Hepatocyte (in vitro differentiated cells): ENCODE measurements around the gene MRGPRX4. TPM values are rescaled to one million over a fixed set of nuclear protein-coding genes. Genes with fewer than 3 reads are reported as not detected.
A peak's percentile ranks its signal among the peaks of the same experiment; 100 is the strongest.
"Not testable (repeated sequence)": the region's sequence is repeated elsewhere in the genome, so short reads cannot be mapped to it uniquely, and the experiment has no call there.

Experiments used
- DNase-seq: peaks from one replicate; pipeline ENCODE4 v3.0.0-alpha.2; 2016; ENCODE audit warnings: low spot score
- H2AFZ ChIP-seq: fragments of 200-600 bp; sonication (generic); 2 replicates; pipeline ENCODE4 v1.6.0; 2016; ENCODE audit warnings: antibody characterized with exemption, mild to moderate bottlenecking
- H3K27ac ChIP-seq: fragments of 200-600 bp; sonication (generic); 2 replicates; pipeline ENCODE4 v1.5.1; 2016; ENCODE audit warnings: mild to moderate bottlenecking
- H3K27me3 ChIP-seq: fragments of 200-600 bp; sonication (generic); 2 replicates; pipeline ENCODE4 v1.6.1; 2016
- H3K36me3 ChIP-seq: fragments of 200-600 bp; sonication (generic); replicated peaks from 2 replicates; pipeline ENCODE4 v1.5.1; 2016; ENCODE audit warnings: low read depth; ENCODE audit not compliant: insufficient read depth
- H3K4me1 ChIP-seq: fragments of 200-600 bp; sonication (generic); 2 replicates; pipeline ENCODE4 v1.5.1; 2016; ENCODE audit warnings: mild to moderate bottlenecking, moderate library complexity; ENCODE audit not compliant: insufficient read depth
- H3K4me2 ChIP-seq: fragments of 200-600 bp; sonication (generic); 2 replicates; pipeline ENCODE4 v1.6.0; 2016
- H3K4me3 ChIP-seq: fragments of 200-600 bp; sonication (generic); 2 replicates; pipeline ENCODE4 v1.5.1; 2016; ENCODE audit warnings: mild to moderate bottlenecking
- H3K79me2 ChIP-seq: fragments of 200-600 bp; sonication (generic); 2 replicates; pipeline ENCODE4 v1.6.0; 2017; ENCODE audit warnings: mild to moderate bottlenecking
- H3K9me2 ChIP-seq: fragments of 200-600 bp; sonication (generic); replicated peaks from 2 replicates; pipeline ENCODE4 v1.6.0; 2017; ENCODE audit warnings: mild to moderate bottlenecking; ENCODE audit not compliant: insufficient read depth
- H3K9me3 ChIP-seq: fragments of 200-600 bp; sonication (generic); 2 replicates; pipeline ENCODE4 v1.5.1; 2016; ENCODE audit warnings: low read depth, mild to moderate bottlenecking
- H4K20me1 ChIP-seq: fragments of 200-600 bp; sonication (generic); 2 replicates; pipeline ENCODE4 v1.6.0; 2016; ENCODE audit warnings: mild to moderate bottlenecking; ENCODE audit not compliant: insufficient read depth, poor library complexity, severe bottlenecking
- EZH2 ChIP-seq: fragments of 200-600 bp; sonication (generic); IDR thresholded peaks from 2 replicates; pipeline ENCODE4 v1.6.1; 2016; ENCODE audit warnings: antibody characterized with exemption, mild to moderate bottlenecking, borderline replicate concordance
- EZH2phosphoT487 ChIP-seq: fragments of 200-600 bp; sonication (generic); IDR thresholded peaks from one replicate; pipeline ENCODE4 v1.6.1; 2018; ENCODE audit warnings: antibody characterized with exemption, mild to moderate bottlenecking, low read depth, moderate library complexity; ENCODE audit not compliant: unreplicated experiment, severe bottlenecking
- WGBS: methylation state at CpG from one replicate; pipeline ENCODE4 v1.1.6; 2016; ENCODE audit warnings: low lambda C conversion rate; ENCODE audit errors: missing lambda C conversion rate; 5-methylcytosine and 5-hydroxymethylcytosine counted together
- polyA plus RNA-seq: library from polyadenylated mRNA; unstranded; fragments of >200 nt; fragmentation: Nextera tagmentation; extraction: Ambion mirVana; gene quantifications from 2 replicates; pipeline ENCODE4 v1.2.1, GENCODE V29; 2016
- total RNA-seq: library from RNA; depleted of rRNA; stranded (reverse); fragments of >200 nt; gene quantifications from 2 replicates; pipeline ENCODE4 v1.2.3, GENCODE V29; 2014
- TF ChIP-seq, protein P1 (sequence below): fragments of 200-600 bp; sonication (generic); IDR thresholded peaks from 2 replicates; pipeline ENCODE4 v1.5.1; 2016; ENCODE audit warnings: antibody characterized with exemption, mild to moderate bottlenecking; ENCODE audit not compliant: poor library complexity

Gene MRGPRX4
- total and polyA plus RNA-seq, 2 experiments from 2014 or later, result not detected

DNA sequence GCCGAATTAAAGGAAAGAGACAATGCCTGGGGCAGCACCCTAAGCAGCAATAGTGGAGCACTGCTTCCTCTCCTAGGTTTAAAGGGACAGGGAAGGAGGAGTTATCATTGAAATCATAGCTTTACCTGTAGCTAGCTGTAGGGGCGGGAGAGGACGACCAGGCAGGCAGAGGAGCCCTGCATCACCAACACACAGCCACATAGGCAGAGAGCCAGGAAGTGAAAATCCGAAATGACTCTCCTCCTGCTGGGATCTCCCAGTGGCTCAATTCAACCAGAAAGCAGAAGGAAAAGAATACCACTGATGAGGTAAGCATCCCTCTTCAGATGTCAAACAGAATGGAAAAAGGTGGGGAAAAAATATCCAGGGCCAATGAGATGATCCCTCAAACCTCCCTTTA, 20.4 kb downstream of the MRGPRX4 start:
- WGBS, result 24% methylated on average over 4 of the region's 4 CpGs
- H3K27me3 ChIP-seq, result peaks cover 19% of the 10 kb centered on the region
- H3K4me3 ChIP-seq, result no peak overlapping the region
- no peaks in the 10 kb centered on the region for H3K4me1 ChIP-seq
- H3K9me3 ChIP-seq, result no peaks in the 10 kb centered on the region
- H3K27ac ChIP-seq, result no peak overlapping the region
- H3K36me3 ChIP-seq, result no peaks in the 10 kb centered on the region
- H3K9me2 ChIP-seq, result no peaks in the 10 kb centered on the region
- DNase-seq, result no peak
- no peak overlapping the region for H2AFZ ChIP-seq
- no peaks in the 10 kb centered on the region for H3K79me2 ChIP-seq
- no peak overlapping the region for H3K4me2 ChIP-seq
- H4K20me1 ChIP-seq, result no peaks in the 10 kb centered on the region
- TF ChIP-seq EZH2 (no peak), EZH2phosphoT487 (no peak)
- TF ChIP-seq, protein P1, sequence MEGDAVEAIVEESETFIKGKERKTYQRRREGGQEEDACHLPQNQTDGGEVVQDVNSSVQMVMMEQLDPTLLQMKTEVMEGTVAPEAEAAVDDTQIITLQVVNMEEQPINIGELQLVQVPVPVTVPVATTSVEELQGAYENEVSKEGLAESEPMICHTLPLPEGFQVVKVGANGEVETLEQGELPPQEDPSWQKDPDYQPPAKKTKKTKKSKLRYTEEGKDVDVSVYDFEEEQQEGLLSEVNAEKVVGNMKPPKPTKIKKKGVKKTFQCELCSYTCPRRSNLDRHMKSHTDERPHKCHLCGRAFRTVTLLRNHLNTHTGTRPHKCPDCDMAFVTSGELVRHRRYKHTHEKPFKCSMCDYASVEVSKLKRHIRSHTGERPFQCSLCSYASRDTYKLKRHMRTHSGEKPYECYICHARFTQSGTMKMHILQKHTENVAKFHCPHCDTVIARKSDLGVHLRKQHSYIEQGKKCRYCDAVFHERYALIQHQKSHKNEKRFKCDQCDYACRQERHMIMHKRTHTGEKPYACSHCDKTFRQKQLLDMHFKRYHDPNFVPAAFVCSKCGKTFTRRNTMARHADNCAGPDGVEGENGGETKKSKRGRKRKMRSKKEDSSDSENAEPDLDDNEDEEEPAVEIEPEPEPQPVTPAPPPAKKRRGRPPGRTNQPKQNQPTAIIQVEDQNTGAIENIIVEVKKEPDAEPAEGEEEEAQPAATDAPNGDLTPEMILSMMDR, result no peak

- TF ChIP-seq, protein P1, result no peak
- TF ChIP-seq EZH2 (no peak), EZH2phosphoT487 (no peak)
- H3K9me2 ChIP-seq, result no peaks in the 10 kb centered on the region
- no peak overlapping the region for H3K27ac ChIP-seq
- no peaks in the 10 kb centered on the region for H3K36me3 ChIP-seq
- no peaks in the 10 kb centered on the region for H3K4me1 ChIP-seq
- H3K27me3 ChIP-seq, result peaks cover 19% of the 10 kb centered on the region
- H3K4me2 ChIP-seq, result no peak overlapping the region
- no peaks in the 10 kb centered on the region for H3K79me2 ChIP-seq
- no peak for DNase-seq
- WGBS, result 95% methylated on average over 2 of the region's 2 CpGs
- H3K9me3 ChIP-seq, result no peaks in the 10 kb centered on the region
- H3K4me3 ChIP-seq, result no peak overlapping the region
- no peak overlapping the region for H2AFZ ChIP-seq
- no peaks in the 10 kb centered on the region for H4K20me1 ChIP-seq
Observed at GRCh38 chr11:18196532-18196931, 23.9 kb downstream of the MRGPRX4 start.

DNA sequence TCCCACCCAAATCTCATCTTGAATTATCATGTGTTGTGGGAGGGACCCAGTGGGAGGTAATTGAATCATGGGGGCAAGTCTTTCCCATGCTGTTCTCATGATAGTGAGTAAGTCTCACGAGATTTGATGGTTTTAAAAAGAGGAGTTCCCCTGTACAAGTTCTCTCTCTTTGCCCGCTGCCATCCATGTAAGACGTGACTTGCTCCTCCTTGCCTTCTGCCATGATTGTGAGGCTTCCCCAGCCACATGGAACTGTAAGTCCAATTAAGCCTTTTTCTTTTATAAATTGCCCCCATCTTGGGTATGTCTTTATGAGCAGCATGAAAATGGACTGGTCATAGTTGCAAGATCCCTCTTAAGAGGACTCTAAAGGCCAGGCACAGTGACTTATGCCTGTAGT, 25.1 kb downstream of the MRGPRX4 start:
- not testable (repeated sequence) for H3K4me1 ChIP-seq, H3K9me2 ChIP-seq, H2AFZ ChIP-seq, H3K4me2 ChIP-seq, DNase-seq, H3K27ac ChIP-seq, H3K9me3 ChIP-seq, H4K20me1 ChIP-seq, H3K36me3 ChIP-seq, H3K4me3 ChIP-seq, H3K79me2 ChIP-seq
- H3K27me3 ChIP-seq, result peaks cover 14% of the 10 kb centered on the region
- 83% methylated on average over 3 of the region's 3 CpGs for WGBS

DNA sequence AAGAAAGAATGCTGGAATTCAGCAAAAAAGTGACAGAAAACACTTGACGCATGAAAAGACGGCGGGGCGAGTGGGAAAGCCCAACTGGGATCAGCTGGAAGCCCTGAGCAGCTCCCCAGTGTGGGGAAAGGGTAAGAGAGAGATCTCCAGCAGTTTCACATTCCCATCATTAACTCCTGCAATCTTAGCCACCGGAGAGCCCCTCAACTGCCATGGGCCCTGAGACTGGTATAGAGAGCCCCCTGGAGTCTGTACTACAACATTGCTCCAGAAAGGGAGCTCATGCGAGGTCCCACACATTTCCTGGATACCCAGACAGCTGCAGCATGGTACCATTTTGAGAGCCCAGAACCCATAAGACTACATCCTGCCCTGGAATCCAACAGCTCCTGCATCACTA, 31.1 kb downstream of the MRGPRX4 start:
- no peak overlapping the region for H3K4me3 ChIP-seq
- TF ChIP-seq, protein P1, result peak; percentile 35
- TF ChIP-seq EZH2, result no peak
- no peaks in the 10 kb centered on the region for H3K27me3 ChIP-seq
- H4K20me1 ChIP-seq, result no peaks in the 10 kb centered on the region
- no peaks in the 10 kb centered on the region for H3K4me1 ChIP-seq
- peak; percentile 50 for DNase-seq
- peak overlapping the region; percentile 40 for H3K4me2 ChIP-seq
- H2AFZ ChIP-seq, result no peak overlapping the region
- H3K27ac ChIP-seq, result no peak overlapping the region
- no peaks in the 10 kb centered on the region for H3K36me3 ChIP-seq
- H3K9me2 ChIP-seq, result no peaks in the 10 kb centered on the region
- no peaks in the 10 kb centered on the region for H3K79me2 ChIP-seq
- WGBS, result under 1% methylated on average over 6 of the region's 6 CpGs
- no peaks in the 10 kb centered on the region for H3K9me3 ChIP-seq
